ENCODE measurements around the gene SMAD5.

The SMAD5 gene

GRCh38 chr5:136132557-136133221, at the start of gene SMAD5:
Gene SMAD5, plus strand, starts transcription at chr5:136132845. Its CDS starts 20,916 bp downstream, at chr5:136153761.
- peak; percentile 97 for DNase-seq
- Mint-ChIP-seq H3K36me3 (ENCODE audit: low read depth) (peaks cover 23% of the 10 kb centered on the region), H3K27me3 (ENCODE audit: low read depth, poor library complexity) (peaks cover under 1% of the 10 kb centered on the region), H3K4me3 (peak within 1 kb of the TSS; percentile 97), H3K27ac (peak within 1 kb of the TSS; percentile 96), H3K9me3 (no peaks in the 10 kb centered on the region), H3K4me1 (peaks cover 36% of the 10 kb centered on the region)
- no peak for TF ChIP-seq CTCF (IDR thresholded peaks at IDR 0.05)

GRCh38 chr5:136084698-136085097, 47.9 kb upstream of the SMAD5 start:
- Mint-ChIP-seq H3K27me3 (ENCODE audit: low read depth, poor library complexity) (peaks cover 7% of the 10 kb centered on the region), H3K9me3 (no peaks in the 10 kb centered on the region), H3K36me3 (ENCODE audit: low read depth) (no peaks in the 10 kb centered on the region), H3K4me3 (no peak overlapping the region), H3K4me1 (peaks cover 2% of the 10 kb centered on the region), H3K27ac (no peak overlapping the region)
- TF ChIP-seq CTCF (IDR thresholded peaks at IDR 0.05): no peak
- no peak for DNase-seq

- no peak for TF ChIP-seq CTCF (IDR thresholded peaks at IDR 0.05)
- no peak overlapping the region for H3K4me3 Mint-ChIP-seq
- H3K9me3 Mint-ChIP-seq: no peaks in the 10 kb centered on the region
- no peaks in the 10 kb centered on the region for H3K36me3 Mint-ChIP-seq (ENCODE audit: low read depth)
- no peak overlapping the region for H3K27ac Mint-ChIP-seq
- no peak for DNase-seq
- peaks cover 6% of the 10 kb centered on the region for H3K4me1 Mint-ChIP-seq
- peaks cover 3% of the 10 kb centered on the region for H3K27me3 Mint-ChIP-seq (ENCODE audit: low read depth, poor library complexity)
These were observed 45.7 kb upstream of the SMAD5 start for GRCh38 chr5:136086783-136087566.

- no peak for DNase-seq
- TF ChIP-seq CTCF (IDR thresholded peaks at IDR 0.05): no peak
- no peaks in the 10 kb centered on the region for H3K36me3 Mint-ChIP-seq (ENCODE audit: low read depth)
- no peaks in the 10 kb centered on the region for H3K9me3 Mint-ChIP-seq
- H3K4me3 Mint-ChIP-seq: no peak overlapping the region
- H3K27me3 Mint-ChIP-seq (ENCODE audit: low read depth, poor library complexity): peaks cover 3% of the 10 kb centered on the region
- peaks cover 6% of the 10 kb centered on the region for H3K4me1 Mint-ChIP-seq
- H3K27ac Mint-ChIP-seq: no peak overlapping the region
These were observed 44.4 kb upstream of the SMAD5 start for GRCh38 chr5:136087961-136088871.

GRCh38 chr5:136089791-136090190, 42.9 kb upstream of the SMAD5 start:
- no peak for DNase-seq
- no peak overlapping the region for H3K4me3 Mint-ChIP-seq
- peaks cover 6% of the 10 kb centered on the region for H3K4me1 Mint-ChIP-seq
- peaks cover 14% of the 10 kb centered on the region for H3K27me3 Mint-ChIP-seq (ENCODE audit: low read depth, poor library complexity)
- TF ChIP-seq CTCF (IDR thresholded peaks at IDR 0.05): no peak
- H3K36me3 Mint-ChIP-seq (ENCODE audit: low read depth): no peaks in the 10 kb centered on the region
- H3K27ac Mint-ChIP-seq: no peak overlapping the region
- H3K9me3 Mint-ChIP-seq: no peaks in the 10 kb centered on the region
